ENCODE results near the gene OGFR.

OGFR gene

DNA sequence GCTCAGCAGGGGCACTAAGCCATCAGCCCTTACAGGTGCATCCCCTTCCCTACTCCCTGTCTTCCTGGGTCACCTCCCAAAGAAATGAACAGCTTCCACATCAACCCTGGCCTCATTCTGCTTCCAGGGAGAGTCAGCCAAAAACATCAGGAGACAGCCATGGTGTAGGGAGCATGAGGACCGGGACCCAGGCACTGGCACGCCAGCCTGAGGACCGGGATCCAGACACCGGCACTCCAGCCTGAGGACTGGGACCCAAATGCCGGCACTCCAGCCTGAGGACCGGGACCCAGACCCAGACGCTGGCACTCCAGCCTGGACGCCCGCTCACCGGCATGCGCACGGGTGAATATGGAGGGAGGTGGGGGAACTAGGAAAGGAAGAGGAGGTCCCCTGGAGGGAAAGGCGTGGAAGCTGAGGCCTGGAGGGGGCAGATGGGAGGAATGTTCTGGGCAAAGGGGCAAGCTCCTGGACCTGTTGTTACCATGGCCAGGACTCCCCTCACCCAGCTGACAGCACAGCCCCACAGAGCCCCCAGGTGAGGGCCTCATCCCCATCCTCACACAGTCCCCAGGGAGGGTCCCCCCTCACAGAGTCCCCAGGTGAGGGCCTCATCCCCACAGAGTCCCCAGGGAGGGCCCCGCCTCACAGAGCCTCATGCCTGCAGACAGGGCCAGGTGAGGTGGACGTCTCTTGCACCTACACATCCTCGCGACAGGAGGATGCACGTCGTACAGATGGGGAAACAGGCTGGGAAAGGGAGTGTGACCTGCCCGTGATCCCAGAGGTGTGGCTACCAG, 34.3 kb upstream of the OGFR start:
- no peak for DNase-seq

DNA sequence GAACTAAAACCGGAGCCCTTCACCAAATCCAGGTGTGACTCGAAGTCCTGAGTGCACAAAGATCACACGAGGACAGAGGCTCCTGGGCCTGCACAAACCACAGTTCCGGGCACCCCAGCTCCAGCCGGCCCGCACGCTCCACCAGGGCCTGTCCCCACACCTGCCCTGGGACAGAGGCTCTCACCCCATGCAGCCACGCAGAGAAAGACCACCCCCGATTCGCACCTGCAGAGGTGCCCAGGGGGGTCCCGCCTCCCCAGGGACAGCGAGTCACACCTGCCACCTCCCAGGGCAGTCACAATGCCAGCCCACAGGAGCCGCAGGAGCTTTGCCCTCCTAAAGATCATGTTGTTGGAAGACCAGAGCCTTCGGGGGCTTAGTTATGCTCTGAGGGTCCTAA, 33.7 kb upstream of the OGFR start:
- DNase-seq = no peak

DNA sequence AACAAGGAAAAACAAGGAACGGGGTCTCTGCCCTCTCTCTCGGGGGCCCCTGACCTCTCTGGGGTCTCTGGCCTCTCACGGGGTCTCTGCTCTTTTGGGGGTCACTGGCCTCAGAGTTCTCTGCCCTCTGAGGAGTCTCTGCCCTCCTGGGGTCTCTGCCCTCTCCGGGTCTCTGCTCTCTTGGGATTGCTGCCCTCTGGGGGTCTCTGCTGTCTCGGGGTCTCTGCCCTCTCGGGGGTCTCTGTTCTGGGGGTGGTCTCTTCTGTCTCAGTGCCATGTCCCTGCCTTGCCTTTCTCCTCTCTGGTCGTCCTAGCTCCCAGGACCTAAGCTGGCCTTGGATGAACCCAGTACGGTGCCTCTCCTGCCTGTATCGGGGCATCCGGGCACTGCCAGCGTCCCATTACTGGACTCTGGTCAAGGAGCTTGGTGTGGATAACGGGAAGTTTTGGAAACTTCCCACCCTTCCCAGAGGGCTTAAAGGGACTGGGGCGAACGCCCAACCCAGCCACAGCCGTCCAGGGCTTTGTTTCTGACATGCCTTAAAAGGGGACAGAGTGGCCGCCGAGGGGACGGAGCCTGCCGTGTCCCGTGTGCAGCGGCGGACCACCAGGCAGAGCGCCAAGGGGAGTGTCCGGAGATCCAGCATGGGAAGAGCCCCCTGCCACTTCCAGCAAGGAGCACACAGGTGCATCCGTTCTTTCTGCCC, 33.1 kb upstream of the OGFR start:
- DNase-seq = no peak

DNA sequence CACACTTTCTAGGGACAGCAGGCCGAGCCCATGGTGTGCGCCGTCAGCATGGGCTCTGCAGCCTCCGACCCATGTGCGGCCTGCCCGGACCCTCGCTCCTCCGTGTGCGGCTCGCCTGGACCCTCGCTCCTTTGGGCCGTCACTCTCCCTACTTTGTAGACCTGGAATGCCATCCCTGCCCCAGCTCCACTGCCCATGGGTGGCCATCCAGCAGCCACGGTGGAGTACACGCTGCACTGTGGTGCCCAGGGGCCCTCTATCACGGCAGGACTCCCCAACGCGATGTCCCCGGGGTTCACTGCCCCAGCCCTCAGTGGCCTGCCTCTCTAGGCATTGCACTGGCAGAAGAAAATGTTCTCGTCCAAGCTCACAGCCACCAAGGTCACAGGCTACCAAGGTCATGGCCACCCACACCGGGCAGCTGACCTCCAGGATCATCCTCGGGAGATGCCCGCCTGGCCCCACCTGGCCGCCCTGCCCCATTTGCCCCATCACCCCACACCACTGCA, 32.5 kb upstream of the OGFR start:
- no peak for DNase-seq

DNA sequence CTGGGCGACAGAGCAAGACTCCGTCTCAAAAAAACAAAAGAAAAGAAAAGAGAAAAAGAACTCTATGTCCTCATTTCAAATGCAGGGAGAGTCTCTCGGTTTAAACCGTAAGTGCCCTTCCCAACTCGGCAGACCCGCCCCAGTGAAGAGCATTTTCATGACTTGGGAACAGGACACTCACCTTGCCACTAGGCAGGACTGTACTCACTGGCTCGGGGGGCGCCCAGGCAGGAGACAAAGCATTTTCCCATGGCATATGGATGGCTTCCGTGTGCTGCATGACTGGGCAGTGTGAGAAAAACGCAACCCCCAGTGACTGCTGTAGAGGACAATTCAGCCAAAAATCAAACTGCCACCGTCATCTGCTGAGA, 32.0 kb upstream of the OGFR start:
- no peak for DNase-seq

DNA sequence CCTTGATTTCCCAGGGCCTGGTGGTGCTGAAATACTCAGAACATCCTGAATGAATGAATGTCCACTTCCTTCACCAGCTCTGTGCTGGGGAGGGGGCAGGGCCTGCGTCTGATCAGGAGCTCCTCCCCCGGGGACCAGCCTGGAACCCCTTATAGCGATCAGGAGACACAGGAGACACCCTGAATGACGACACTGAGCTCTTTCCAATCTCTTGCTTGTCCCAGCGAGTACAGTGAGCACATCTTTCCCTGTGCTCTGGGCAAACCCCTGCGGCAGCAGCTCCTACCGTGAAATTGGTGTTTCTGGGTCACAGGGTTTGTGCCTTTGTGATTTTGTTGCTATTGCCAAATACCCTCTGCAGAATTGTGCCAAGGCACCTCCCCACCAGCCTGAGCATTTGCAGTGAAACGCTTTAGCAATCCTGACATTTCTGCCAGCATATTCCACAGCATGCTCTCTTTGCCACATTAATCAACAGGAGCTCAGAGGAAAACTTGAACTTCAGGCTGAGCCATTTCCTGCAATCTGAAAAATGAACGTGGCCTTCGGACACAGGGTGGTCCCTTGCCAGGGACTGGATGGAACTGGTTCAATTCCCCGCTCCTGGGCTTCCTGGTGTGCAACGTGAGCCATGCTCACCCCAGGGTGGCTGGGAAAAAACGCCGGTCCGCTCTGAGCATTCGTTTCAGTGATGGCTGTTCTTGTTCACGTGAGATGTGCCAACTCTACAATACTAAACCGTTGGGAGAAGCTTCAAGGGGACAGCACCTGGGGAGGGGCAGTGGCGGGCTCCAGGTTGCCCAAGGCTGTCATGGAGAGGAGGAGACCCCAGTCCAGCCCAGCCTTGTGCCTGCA, 31.4 kb upstream of the OGFR start:
- DNase-seq = no peak

DNA sequence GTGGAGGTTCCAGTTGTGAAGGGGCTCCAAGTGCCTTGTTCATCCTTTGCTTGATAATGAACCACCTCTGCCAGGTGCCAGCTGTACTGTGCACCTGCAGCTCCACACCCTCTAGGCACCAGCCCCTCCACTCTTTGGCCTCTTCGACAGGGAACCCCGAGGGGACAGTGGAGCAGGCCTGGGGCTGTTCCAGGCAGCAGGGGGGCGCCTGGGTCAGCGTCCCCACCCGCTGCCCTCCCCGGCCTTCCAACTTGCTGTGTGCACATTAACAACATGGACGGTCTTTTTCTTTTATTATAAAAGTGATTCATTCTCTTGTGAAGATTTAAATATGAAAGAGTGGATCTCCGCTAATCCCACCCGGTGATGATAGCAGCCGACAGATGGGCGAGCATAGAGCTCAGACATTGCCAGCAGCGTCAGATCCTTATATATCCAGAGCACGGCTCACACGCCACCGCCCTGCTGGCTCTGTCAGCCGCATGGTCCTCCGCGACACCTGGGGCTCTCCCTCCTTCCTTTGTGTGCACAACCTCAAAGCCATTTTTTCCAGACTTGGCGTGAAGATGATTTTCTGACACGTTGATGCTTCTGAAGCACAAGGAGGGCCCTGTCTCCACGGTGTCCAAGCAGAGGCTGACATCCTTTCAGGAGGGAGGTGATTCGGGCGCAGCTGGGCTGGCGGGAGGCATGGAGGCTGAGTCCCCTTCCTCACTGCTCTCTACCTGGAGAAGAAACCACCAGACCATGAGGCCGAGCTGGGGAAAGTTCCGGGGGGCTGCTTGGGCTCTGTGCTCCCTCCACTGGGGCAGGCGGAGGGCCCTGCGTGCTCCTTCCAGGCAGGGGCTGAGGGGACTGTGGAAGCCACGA, 30.6 kb upstream of the OGFR start:
- no peak for DNase-seq

DNA sequence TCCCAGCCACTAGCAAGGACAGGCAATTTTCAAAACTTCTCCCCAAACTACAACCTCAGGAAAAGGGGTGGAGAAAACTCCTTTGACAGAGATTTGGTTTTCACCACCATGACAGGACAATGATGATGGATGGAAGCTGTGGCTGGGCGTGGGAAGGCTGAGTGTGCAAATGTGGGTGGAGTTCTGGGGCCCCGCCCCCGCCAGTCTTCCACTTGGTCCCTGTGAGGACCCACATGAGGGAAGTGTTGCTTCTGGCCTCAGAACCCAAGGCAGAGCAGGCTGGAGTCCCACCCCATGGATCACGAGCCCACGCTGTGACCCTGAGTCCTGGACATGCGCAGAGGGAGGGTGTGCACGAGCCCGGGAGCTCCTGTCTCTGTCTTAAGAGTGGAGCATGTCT, 29.9 kb upstream of the OGFR start:
- DNase-seq = no peak

DNA sequence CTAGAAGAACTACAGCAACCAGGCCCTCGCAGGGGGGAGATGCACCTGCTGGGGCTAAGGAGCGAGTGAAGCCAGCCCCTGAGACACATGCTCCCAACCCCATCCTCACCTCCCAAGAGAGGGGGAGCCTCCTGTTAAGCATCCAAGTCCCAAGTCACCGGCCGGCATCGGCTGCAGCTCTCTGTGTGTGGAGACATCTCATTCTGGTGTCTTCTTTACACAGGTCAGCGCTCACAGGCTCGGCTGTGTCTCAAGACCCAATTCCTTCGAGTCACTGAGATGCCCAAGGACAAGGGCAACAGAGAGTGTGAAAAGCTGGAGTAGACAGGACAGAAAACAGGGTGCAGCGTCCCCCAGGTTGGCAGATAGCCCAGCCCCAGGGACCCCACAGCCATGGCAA, 29.4 kb upstream of the OGFR start:
- DNase-seq = no peak

DNA sequence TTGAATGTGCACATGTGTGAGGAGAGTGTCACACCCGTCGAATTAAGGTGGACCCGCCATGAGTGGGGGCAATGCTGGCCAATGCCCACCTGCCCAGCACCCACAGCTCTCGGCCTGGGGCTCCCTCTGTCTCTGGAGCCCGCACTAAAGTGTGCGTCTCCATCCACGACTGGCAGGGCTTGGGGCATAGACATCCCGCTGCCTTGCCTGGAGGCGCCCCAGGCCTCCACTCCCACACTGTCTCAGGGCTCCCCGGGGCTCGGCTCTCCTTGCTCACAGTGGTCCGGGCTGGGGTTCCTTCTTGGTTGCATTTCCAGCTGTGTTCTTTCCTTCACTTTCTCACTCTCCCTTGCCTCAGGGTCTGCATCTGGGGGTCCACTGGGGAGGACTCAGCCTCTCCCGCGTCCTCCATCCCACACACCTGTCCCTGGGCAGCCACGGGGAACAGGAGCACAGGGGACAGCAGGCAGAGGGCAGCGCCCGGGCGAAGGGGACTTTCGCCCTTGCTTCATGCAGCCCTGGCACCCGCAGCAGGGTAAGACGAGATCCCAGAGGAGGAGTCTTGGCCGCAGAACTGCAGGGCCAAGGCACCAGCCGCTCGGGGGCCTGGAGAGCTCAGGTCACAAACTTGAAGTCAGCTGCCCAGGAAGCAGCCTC, 28.5 kb upstream of the OGFR start:
- DNase-seq = no peak

DNA sequence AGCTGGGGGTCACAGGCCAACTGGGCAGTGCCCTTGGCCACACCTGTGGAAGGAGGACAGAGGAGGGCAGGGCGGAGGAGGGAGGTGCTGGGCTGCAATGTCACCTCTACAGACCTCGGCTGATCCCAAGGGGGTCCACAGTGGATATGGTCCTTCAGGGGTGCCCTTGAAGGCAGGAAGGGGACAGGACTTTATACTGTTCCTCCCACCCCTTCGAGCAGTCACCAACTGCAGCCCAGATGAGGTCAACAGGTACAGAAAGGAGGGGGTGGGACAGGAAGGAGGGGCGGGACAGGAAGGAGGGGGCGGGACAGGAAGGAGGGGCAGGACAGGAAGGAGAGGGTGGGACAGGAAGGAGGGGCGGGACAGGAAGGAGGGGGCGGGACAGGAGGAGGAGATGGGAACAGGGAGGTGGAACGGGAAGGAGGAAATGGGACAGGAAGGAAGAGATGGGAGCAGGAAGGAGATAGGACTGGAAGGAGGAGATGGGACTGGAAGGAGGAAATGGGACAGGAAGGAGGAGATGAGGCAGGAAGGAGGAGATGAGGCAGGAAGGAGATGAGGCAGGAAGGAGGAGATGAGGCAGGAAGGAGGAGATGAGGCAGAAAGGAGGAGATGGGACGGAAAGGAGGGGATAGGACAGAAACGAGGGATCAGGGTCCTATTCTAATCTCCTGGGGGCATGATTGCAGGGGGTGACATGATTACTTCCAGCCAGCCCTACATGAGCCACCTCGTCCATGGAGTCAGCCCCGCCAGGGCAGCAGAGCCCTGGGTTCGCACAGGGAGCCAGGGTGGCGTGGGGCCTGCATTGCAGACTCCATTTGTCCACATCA, 27.7 kb upstream of the OGFR start:
- no peak for DNase-seq

DNA sequence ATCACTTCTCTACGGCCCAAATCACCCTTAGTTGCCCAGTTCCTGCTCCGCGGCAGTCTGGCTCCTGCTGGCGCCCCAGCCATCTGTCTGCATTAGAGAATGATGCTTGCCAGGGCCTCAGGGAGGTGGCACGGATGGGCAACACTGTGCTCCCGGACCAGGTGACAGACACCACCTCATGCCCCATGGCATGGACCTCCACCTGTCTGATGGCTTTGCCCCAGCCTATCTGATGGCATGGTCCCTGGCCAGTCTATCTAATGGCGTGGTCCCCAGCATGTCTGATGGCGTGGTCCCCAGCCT, 27.2 kb upstream of the OGFR start:
- DNase-seq = no peak

DNA sequence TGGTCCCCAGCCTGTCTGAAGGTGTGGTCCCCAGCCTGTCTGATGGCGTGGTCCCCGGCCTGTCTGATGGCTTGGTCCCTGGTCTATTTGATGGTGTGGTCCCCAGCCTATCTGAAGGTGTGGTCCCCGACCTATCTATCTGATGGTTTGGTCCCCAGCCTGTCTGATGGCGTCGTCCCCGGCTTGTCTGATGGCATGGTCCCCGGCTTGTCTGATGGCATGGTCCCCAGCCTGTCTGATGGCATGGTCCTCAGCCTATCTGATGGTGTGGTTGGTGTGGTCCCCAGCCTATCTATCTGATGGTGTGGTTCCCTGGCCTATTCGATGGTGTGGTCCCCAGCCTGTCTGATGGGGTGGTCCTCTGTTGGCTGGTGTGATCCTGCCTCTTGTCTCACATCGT, 26.6 kb upstream of the OGFR start:
- no peak for DNase-seq

DNA sequence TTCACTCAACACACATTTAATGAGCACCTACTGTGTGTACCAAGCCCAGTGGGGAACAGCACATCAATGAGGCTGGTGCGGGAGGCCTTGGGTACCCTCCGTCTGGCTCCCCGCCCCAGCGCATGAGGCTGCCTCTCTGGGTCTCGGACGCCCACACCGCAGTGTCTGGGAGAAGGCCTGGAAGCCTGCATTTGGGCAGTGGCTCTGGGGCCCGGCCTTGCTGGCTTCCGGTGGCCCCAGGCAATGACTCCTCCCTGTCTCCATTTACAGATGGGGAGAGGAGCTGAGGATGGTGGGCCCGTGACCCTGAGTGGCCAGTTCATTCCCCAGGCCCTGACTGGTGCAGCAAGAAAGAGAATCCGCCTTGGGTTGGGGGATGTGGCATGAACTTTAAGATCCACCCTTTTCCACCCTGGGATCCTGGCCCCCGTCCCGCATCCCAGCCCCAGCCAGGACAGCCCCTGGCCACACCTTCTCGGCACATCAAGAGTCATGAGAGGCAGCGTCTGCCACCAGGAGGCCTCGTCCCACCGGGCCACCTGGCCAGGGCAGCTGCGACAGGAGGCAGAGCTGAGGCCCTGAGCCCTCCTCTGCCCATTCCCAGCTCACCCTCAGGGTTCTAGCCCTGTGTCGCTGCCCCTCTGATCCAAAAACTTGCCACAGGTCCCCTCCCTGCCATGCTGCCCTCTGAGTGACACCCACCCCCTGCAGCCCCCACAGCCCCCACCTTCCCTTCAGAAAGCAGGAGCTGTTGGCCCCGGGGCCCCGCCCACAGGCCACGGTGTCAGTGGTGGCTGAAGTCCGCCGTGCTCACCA, 25.8 kb upstream of the OGFR start:
- DNase-seq = no peak

DNA sequence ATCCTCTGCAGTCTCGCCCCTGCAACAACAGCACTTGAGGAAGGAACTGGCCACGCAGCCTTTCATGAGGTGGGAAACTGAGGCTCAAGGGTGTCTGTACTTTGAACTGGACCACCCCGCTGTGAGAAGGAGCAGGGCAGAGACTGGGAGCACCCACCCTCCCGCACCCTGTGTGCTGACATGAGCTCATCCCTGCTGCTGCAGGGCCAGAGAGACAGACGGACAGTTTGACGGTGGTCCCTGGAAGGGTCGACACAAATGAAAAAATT, 25.3 kb upstream of the OGFR start:
- DNase-seq = no peak

DNA sequence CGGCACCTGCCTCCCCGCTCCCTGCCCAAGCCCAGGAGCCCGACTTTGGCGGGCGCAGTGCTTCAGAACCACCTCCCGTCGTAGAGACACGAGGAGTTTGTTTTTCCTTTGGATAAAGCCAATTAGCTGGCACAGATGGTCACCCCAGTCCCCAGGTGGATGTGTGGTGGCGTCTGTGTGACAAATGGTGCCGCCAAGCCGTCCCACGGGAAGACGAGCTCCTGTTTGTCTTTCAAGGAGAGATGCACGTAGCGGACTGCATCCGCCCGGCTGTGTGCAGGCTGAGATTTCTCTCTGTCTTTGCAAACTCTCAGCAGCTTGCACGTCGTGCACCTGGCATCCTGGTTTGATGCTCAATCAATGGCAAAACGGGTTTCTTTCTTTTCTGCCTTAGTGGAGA, 24.4 kb upstream of the OGFR start:
- DNase-seq = no peak

DNA sequence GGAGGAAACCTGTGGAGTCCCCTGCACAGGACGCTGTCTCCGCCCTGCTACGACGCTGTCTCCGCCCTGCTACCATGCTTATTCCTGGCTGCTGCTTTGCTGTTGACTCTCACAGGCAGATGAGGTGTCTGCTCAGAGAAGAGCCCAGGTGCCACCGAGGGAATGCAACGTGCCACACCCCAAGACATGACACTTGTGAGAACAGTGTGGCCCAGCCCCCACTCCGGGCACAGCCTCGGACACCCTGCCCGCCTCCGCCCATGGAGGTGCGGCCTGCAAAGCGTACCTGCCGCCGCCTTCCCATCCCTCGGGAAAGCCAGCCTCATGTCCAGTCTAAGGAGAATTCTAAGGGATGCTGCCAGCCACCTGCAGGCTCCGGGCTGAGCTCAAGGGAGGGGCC, 23.9 kb upstream of the OGFR start:
- no peak for DNase-seq

DNA sequence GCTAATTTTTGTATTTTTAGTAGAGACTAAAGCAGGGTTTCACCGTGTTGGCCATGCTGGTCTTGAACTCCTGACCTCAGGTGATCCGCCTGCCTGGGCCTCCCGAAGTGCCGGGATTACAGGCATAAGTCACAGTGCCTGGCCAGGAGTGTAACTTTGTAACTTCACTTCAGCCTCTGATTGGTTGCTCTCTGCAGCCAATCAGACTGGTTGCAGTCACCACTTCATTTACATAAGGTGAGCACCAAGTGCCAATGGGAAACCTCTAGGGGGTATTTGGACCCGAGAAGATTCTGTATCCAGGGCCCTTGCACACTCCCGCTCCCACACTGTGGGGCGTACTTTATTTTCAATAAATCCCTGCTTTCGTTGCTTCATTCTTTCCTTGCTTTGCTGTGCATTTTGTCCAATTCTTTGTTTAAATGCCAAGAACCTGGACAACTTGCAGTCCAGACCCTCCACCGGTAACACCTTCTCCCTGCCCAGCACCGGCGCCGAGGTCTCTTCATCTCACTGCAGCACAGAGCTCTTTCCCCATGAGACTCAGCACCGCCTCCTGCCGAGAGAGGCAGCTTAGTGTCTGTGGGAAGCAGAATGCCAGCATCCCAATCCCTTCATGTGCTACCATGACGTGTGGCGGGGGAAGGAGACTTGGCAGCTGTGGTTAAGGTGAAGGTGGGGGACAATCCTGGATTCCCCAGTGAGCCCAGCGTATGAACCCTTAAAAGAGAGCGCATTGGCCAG, 22.3 kb upstream of the OGFR start:
- no peak for DNase-seq

DNA sequence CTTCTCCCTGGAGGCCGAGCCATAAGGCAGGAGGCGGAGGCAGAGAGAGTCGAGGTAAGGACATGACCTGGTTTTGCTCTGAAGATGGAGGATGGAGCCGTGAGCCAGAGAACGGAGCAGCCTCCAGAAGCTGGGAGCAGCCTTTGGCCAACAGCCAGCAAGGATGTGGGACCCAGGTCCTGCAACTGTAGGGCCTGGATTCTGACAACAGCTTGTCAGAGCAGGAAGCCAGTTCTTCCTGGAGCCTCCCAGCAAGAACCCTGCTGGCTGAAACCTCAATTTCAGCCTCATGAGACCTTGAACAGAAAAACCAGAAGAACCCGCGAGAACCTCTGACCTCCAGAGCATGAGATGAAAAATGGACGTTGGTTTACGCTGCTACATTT, 21.7 kb upstream of the OGFR start:
- no peak for DNase-seq

DNA sequence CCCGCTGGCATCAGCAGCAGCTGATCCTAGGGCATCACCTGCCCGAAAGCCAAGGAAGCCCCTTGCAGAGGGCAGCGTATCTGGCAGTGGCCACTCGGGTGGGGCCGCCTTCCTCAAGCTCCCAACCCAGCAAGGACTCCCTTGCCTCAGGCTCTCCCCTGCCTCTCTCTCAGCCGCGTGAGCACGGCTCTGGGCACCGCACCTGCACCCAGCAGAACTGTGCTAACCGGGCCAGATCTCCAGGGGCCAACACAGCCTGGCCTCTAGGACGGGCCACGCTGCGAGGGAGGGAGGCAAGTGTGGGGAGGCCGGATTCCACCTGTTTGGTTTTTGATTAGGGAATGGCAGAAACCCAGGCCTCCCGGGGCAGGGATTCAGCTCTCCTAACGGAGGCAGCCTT, 20.1 kb upstream of the OGFR start:
- DNase-seq = no peak

Measured in T1000 (cell line).